Measurements from ENCODE around the gene C1QTNF12. TPM values are rescaled to one million over a fixed set of nuclear protein-coding genes. Genes with fewer than 3 reads are reported as not detected.

C1QTNF12 gene
- total and polyA plus RNA-seq, 2 of the 8 experiments (the other 6 are each of a cell fraction or from before 2014, with no cell fraction given) = 2.1 to 3.7 TPM

- TF ChIP-seq, protein P1, sequence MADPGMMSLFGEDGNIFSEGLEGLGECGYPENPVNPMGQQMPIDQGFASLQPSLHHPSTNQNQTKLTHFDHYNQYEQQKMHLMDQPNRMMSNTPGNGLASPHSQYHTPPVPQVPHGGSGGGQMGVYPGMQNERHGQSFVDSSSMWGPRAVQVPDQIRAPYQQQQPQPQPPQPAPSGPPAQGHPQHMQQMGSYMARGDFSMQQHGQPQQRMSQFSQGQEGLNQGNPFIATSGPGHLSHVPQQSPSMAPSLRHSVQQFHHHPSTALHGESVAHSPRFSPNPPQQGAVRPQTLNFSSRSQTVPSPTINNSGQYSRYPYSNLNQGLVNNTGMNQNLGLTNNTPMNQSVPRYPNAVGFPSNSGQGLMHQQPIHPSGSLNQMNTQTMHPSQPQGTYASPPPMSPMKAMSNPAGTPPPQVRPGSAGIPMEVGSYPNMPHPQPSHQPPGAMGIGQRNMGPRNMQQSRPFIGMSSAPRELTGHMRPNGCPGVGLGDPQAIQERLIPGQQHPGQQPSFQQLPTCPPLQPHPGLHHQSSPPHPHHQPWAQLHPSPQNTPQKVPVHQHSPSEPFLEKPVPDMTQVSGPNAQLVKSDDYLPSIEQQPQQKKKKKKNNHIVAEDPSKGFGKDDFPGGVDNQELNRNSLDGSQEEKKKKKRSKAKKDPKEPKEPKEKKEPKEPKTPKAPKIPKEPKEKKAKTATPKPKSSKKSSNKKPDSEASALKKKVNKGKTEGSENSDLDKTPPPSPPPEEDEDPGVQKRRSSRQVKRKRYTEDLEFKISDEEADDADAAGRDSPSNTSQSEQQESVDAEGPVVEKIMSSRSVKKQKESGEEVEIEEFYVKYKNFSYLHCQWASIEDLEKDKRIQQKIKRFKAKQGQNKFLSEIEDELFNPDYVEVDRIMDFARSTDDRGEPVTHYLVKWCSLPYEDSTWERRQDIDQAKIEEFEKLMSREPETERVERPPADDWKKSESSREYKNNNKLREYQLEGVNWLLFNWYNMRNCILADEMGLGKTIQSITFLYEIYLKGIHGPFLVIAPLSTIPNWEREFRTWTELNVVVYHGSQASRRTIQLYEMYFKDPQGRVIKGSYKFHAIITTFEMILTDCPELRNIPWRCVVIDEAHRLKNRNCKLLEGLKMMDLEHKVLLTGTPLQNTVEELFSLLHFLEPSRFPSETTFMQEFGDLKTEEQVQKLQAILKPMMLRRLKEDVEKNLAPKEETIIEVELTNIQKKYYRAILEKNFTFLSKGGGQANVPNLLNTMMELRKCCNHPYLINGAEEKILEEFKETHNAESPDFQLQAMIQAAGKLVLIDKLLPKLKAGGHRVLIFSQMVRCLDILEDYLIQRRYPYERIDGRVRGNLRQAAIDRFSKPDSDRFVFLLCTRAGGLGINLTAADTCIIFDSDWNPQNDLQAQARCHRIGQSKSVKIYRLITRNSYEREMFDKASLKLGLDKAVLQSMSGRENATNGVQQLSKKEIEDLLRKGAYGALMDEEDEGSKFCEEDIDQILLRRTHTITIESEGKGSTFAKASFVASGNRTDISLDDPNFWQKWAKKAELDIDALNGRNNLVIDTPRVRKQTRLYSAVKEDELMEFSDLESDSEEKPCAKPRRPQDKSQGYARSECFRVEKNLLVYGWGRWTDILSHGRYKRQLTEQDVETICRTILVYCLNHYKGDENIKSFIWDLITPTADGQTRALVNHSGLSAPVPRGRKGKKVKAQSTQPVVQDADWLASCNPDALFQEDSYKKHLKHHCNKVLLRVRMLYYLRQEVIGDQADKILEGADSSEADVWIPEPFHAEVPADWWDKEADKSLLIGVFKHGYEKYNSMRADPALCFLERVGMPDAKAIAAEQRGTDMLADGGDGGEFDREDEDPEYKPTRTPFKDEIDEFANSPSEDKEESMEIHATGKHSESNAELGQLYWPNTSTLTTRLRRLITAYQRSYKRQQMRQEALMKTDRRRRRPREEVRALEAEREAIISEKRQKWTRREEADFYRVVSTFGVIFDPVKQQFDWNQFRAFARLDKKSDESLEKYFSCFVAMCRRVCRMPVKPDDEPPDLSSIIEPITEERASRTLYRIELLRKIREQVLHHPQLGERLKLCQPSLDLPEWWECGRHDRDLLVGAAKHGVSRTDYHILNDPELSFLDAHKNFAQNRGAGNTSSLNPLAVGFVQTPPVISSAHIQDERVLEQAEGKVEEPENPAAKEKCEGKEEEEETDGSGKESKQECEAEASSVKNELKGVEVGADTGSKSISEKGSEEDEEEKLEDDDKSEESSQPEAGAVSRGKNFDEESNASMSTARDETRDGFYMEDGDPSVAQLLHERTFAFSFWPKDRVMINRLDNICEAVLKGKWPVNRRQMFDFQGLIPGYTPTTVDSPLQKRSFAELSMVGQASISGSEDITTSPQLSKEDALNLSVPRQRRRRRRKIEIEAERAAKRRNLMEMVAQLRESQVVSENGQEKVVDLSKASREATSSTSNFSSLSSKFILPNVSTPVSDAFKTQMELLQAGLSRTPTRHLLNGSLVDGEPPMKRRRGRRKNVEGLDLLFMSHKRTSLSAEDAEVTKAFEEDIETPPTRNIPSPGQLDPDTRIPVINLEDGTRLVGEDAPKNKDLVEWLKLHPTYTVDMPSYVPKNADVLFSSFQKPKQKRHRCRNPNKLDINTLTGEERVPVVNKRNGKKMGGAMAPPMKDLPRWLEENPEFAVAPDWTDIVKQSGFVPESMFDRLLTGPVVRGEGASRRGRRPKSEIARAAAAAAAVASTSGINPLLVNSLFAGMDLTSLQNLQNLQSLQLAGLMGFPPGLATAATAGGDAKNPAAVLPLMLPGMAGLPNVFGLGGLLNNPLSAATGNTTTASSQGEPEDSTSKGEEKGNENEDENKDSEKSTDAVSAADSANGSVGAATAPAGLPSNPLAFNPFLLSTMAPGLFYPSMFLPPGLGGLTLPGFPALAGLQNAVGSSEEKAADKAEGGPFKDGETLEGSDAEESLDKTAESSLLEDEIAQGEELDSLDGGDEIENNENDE (IDR thresholded peaks at IDR 0.05; ENCODE audit: insufficient replicate concordance, low read length) = no peak
- no peak for TF ChIP-seq SUZ12 (IDR thresholded peaks at IDR 0.05; ENCODE audit: low read length)
- no peak for TF ChIP-seq TAF1 (IDR thresholded peaks at IDR 0.05; ENCODE audit: low read depth, low read length)
- no peak for TF ChIP-seq SAP30 (IDR thresholded peaks at IDR 0.05; ENCODE audit: insufficient read depth, insufficient replicate concordance, low read length)
- no peak for TF ChIP-seq CBX5 (IDR thresholded peaks at IDR 0.05; ENCODE audit: low read depth, low read length)
- no peak for TF ChIP-seq RAD21 (IDR thresholded peaks at IDR 0.05 in 1 of 2, conservative IDR thresholded peaks at IDR 0.05 in 1 of 2; ENCODE audit: low read depth in 2 of 2, low read length in 2 of 2)
- no peak for TF ChIP-seq BCL11A (IDR thresholded peaks at IDR 0.05; ENCODE audit: low read depth in 2 of 2, low read length in 2 of 2)
- TF ChIP-seq CBX8 (IDR thresholded peaks at IDR 0.05; ENCODE audit: borderline replicate concordance, low read depth, low read length) = no peak
- TF ChIP-seq KDM1A (IDR thresholded peaks at IDR 0.05; ENCODE audit: borderline replicate concordance, low read length) = no peak
These were observed 36.5 kb upstream of the C1QTNF12 start (continued) for GRCh38 chr1:1282998-1283397.
